GM12891 (cell line): ENCODE data around the gene MAB21L2.

Experiments used
- POLR2A ChIP-seq: IDR thresholded peaks from 2 replicates; pipeline ENCODE4 v1.6.1; 2011; ENCODE audit warnings: low read depth, low read length, control low read depth
- SPI1 ChIP-seq: IDR thresholded peaks from 2 replicates; pipeline ENCODE4 v1.6.1; 2011; ENCODE audit warnings: low read depth, low read length, control low read depth

GRCh38 chr4:150591406-150591805, 9.5 kb downstream of the MAB21L2 start:
- no peak for TF ChIP-seq POLR2A
- no peak for TF ChIP-seq SPI1
